Liver (tissue), 3 donors: ENCODE measurements around the gene OR2T1.
"Not testable (repeated sequence)": the region's sequence is repeated elsewhere in the genome, so short reads cannot be mapped to it uniquely, and the experiment has no call there.

Experiments
- GABPA ChIP-seq, 2 donors: IDR thresholded peaks in 1 of 2; conservative IDR thresholded peaks in 1 of 2; 2 replicates each; pipeline ENCODE4 v1.6.1; 2016; ENCODE audit warnings: antibody characterized with exemption in 2 of 2, mild to moderate bottlenecking in 1 of 2, moderate library complexity in 1 of 2
- TF ChIP-seq, protein P1 (sequence below): fragments of 150-350 bp; IDR thresholded peaks from 2 replicates; pipeline ENCODE4 v1.5.1; 2017; ENCODE audit warnings: improper control_type of control experiment, low read depth, low read length; ENCODE audit not compliant: missing input control
- donor health status: healthy.
- donor health status: healthy.

DNA sequence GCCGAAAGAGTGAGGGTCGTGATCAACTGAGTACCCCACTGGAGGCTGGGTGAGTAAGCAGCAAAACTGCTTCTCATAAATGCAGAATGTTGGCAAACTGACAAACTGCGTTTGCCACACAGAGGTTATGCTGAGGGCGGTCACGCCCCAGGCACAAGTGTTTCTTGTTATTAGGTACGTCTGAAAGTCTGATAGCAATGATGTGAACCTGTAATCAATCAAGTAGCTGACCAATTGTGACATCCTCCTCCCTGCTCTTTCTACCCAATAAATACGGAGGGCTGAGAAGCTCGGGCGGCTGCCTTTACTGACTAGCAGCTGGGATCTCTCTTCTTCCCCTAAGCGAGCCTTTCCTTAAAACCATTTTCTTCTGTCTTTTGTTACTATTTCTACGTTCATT lies 28.8 kb downstream of the OR2T1 start:
- TF ChIP-seq, protein P1, sequence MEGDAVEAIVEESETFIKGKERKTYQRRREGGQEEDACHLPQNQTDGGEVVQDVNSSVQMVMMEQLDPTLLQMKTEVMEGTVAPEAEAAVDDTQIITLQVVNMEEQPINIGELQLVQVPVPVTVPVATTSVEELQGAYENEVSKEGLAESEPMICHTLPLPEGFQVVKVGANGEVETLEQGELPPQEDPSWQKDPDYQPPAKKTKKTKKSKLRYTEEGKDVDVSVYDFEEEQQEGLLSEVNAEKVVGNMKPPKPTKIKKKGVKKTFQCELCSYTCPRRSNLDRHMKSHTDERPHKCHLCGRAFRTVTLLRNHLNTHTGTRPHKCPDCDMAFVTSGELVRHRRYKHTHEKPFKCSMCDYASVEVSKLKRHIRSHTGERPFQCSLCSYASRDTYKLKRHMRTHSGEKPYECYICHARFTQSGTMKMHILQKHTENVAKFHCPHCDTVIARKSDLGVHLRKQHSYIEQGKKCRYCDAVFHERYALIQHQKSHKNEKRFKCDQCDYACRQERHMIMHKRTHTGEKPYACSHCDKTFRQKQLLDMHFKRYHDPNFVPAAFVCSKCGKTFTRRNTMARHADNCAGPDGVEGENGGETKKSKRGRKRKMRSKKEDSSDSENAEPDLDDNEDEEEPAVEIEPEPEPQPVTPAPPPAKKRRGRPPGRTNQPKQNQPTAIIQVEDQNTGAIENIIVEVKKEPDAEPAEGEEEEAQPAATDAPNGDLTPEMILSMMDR, result not testable (repeated sequence)
- TF ChIP-seq GABPA (IDR thresholded peaks at IDR 0.05 in 1 of 2, conservative IDR thresholded peaks at IDR 0.05 in 1 of 2), result not testable (repeated sequence)
